NCI-H1048 (cell line): ENCODE measurements around the gene OR10G3.
"Not testable (repeated sequence)": the region's sequence is repeated elsewhere in the genome, so short reads cannot be mapped to it uniquely, and the experiment has no call there.

Experiments used
- DNase-seq: peaks from one replicate; lab custom pipeline; 2025; lab: John Stamatoyannopoulos, UW

Gene OR10G3, protein sequence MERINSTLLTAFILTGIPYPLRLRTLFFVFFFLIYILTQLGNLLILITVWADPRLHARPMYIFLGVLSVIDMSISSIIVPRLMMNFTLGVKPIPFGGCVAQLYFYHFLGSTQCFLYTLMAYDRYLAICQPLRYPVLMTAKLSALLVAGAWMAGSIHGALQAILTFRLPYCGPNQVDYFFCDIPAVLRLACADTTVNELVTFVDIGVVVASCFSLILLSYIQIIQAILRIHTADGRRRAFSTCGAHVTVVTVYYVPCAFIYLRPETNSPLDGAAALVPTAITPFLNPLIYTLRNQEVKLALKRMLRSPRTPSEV

DNA sequence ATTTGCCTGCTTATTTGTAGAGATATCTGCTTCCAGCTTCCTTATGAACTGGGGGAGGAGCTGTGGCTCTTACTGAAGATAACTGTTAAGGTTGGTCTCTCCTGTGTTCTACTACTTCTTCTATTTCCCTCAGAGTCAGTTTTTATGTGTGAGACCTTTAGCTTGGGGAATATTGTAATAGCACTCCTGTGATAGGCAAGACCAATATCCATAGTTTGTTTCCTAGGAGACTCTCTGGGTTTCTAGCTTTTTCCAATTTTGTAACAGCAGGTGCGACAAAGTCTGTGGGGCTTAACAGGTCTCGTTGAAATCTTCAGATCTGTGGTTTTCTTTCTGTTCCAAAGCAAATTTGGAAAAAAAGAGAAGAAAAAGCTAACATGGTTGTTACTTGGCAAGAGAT lies at the start of gene OR10G3:
TSS of gene OR10G3 (minus strand) at position 101 of the 400 bp plus-strand sequence. CDS start 9,332 bp downstream, outside the sequence.
- no peak for DNase-seq

DNA sequence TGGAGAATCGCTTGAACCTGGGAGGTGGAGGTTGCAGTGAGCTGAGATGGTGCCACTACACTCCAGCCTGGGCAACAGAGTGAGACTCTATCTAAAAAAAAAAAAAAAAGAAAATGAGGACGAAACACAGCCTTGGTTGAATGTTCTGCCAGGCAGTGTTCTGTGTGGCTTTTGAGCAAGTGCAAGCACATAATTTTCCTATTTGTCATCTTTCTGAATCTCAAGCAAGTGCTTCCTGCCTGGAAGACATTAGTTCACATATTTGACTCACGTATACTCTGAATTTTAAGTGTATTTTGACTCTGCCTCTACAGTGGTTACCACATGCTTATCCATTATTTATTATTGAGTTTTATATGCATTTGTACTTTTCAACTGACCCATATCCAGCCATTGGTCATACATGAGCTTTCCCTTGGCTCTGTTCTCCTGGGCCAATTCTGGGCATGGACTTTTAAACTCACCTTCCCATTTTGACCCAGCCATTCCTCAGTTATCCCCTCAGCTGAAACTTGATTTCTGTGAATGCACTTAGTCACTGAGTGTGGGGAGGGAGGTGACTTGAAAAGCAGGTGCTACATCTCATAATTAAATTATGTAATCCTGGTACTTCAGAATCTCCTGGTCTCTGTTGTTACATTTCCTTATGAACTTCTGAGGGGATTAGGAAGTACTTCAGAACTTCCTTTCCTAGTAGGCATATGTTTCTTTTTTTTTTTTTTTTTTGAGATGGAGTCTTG lies 46.8 kb upstream of the OR10G3 start:
- no peak for DNase-seq

DNA sequence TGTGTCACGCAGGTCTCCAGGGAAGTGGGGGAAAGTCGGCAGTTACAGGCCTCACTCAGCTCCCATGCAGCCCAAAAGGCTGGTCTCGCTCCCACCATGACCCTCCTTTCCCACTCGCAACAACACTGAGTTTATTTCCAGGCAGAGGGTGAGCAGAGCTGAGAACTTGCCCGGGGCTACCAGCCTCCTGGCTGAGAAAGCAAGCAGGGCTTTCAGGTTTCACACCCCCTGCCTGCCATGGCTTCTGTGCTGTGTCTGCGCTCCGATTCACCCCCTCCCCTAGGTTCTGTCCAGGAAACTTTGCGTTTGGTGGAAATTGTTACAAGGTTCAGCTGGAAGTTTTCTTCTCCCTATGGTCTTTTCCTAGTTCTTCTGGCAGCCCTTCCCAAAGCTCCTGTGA lies 37.7 kb upstream of the OR10G3 start:
- DNase-seq: no peak

DNA sequence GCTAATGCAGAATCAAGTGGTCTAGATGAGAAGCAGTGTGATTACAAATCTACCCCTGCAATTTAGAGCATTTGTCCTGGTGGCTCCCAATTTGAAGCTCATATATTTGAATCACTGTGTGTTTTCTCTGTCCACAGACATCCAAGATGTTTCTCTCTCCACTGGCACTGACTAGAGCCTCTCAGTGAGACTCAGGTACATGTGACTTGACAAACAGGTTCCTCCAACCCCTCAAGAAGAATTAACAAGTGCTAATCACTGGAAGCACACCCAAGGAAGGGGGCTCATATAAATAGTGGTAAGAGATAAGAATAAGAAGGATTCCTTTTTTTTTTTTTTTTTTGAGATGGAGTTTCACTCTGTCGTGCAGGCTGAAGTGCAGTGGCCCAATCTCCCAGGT lies 34.4 kb upstream of the OR10G3 start:
- DNase-seq: no peak

DNA sequence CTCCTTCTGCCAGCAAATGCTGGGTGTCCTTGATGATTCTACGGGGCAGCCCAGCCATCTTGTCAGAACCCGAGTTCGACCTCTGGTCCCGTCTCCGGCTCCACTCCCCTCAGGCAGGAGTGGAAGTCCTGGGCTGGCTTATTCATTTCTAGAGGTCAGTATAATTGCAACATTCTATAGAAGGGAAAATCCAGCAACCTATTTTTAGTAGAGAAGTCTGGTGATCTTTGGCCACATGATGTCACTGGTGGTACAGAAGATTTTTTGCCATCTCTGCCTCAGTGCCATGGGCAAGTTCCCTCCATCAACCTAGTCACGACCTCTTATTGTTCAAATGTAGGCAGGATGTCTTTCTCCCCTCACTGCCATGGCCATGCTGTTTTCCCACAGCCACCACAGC lies 32.4 kb upstream of the OR10G3 start:
- no peak for DNase-seq

DNA sequence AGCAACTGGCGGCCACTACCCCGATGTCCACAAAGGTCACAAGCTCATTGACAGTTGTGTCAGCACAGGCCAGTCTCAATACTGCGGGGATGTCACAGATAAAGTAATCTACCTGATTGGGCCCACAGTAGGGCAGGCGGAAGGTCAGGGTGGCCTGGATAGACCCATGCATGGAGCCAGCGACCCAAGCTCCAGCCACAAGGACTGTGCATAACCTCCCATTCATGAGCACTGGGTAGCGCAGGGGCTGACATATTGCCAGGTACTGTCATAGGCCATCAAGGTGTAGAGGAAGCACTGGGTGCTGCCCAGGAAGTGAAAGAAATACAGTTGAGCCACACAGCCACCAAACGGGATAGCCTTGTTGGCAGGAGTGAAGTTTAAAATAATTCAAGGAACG lies 22.3 kb upstream of the OR10G3 start:
- DNase-seq: not testable (repeated sequence)

DNA sequence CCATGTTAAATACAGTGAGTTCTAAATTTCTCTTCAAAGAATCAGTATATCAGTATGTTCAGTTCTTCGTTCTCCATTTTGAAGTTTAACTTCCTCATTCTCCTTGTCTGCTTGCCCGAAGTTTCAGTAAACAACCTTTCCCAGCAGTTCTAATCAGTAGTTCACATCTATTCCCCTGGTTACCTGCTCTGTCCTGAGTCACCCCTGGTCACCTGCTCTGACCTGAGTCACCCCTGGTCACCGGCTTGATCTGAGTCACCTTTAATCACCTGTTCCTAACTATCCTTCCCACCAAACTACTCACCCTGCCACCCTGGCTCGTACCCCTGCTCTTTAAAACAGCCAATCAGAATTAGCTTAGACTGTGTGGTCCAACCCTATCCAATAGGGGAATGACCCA lies 9.4 kb upstream of the OR10G3 start:
- no peak for DNase-seq

DNA sequence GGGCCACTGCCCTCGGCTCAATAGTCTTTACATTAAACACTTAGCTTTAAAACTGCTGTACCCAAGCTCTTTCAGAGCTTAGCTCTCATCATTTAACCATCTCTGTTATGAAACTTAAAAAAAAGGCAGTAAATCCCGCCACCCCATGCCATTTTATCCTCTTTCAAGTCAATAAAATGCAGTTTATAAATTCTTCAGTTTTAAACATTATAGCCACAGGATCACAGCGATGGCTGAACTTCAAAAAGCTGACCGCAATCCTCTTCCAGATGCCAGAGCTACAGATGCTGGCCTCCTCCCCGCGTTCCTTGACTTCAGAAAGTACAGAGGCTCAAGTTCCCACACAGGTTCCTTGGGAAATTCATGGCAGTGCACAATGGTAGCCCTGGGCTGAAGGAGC lies 4.2 kb downstream of the OR10G3 start:
- no peak for DNase-seq

DNA sequence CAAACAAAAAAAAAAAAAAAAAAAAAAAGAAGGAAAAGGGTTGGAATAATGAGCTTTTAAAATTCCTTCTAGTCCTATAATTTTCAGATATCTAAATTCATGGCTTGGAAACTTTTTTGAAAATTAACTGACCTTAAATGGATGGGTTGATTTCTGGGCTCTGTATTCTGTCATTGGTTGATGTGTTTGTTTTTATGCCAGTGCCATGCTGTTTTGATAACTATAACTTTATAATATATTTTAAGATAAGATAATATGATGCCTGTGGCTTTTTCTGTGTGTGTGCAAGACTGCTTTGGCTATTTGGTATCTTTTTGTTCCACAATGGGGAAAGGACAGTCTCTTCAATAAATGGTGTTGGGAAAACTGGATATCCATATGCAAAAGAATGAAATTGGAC lies 7.3 kb downstream of the OR10G3 start:
- DNase-seq: no peak

DNA sequence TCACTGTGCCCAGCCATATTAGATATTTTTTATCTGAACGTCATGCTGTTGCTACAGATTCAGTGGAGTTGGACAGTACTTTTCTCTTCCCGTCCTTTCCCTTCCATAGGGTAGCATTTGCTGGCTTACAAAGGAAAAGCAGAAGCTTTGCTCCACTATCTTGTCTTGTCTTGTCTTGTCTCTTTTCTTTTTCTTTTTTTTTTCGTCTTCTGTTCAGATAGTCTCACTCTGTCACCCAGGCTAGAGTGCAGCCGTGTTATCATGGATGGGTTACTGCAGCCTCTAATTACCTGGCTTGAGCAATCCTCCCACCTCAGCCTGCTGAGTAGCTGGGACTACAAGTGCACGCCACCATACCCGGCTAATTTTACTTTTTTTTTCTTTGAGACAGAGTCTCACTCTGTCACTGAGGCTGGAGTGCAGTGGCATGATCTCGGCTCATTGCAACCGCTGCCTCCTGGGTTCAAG lies 21.1 kb downstream of the OR10G3 start:
- no peak for DNase-seq

DNA sequence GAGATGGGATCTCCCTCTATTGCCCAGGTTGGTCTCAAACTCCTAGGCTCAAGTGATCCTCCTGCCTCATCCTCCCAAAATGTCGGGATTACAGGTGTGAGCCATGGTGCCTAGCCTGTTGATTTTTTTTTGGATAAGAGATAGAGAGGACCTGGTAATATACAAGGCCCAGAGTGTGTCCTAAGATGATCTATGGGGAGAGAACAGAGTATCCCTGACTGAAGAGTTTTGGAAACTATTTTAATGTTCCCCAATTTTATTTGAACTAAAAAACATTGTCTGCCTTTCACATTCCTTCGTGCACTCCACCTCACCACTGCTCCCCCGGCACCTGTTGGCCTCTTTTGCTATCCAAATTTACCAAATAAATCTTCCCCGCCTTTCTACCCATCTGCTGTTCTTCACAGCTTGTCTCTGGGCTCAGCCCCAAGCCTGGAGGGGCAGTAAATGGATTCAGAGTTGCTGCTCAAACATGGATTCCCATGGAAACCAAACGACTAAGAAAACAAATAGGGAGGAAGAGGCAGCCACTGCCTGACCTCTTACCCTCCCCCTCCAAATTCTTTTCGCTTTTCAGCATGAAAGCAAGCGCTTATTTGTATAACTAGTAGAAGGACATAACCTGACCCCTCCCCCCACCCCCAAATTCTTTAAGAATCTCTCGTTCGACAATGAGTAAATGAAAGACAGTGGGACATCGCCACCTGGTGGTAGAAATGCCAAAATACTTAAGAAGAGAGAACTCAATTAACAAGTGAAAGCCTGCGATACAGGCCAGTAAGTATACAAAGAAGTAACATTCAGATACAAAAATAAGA lies 22.6 kb downstream of the OR10G3 start:
- peak; percentile 45 for DNase-seq

DNA sequence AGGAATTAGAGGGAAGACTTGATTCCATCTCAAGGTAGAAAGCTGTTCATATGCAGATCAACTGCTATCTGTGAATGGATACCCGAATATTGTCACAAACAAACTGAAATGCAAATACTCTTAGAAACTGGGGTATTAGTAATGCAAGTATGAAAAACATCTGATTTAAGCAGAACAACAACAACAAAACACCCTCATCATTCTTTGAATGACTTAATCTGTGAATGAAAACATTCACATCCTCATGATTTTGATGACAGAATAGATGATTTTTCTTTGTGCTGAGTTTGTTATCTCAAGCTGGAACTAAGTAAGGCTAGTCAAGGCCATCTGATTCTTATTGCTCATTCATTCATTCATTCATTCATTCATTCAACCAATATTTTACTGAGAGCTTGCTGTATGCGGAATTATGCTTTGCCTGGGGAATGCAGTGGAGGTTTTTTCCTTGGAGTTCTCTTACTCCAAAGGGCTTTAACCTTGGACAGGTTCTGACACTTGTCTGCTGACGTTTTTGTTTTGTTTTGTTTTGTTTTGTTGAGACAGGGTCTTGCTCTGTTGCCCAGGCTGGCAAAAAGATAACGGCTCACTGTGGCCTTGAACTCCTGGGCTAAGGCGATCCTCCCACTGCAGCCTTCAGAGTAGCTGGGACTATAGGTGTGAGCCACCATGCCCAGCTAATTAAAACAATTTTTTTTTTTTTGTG lies 23.3 kb downstream of the OR10G3 start:
- no peak for DNase-seq

DNA sequence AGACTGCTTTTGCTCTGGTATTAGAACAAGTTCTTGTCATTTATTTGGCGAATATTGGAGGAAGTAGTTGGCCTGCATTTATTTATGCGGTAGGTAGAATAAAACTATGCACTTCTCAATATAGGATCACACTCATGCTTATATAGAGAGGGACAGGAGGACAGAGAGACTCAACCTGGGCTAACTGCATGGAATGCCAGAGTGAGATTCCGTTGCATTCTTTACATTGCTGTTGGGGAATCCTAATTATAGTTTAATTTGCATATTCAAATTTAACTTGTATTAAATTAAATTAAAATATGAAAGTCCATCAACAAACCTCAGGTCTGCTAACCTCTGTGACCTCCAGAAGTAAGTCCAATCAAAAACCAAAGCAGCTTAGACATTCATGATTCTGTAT lies 26.6 kb downstream of the OR10G3 start:
- DNase-seq: no peak

DNA sequence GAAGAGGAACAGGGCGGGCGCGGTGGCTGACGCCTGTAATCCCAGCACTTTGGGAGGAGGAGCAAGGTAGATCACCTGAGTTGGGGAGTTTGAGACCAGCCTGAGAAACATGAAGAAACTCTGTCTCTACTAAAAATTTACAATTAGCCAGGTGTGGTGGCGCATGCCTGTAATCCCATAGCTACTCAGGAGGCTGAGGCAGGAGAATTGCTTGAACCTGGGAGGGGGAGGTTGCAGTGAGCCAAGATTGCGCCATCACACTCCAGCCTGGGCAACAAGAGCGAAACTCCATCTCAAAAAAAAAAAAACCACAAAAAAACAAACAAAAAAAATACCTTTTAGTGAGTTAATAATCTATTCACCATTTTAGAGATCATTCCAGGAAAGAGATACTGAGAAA lies 35.3 kb downstream of the OR10G3 start:
- not testable (repeated sequence) for DNase-seq

DNA sequence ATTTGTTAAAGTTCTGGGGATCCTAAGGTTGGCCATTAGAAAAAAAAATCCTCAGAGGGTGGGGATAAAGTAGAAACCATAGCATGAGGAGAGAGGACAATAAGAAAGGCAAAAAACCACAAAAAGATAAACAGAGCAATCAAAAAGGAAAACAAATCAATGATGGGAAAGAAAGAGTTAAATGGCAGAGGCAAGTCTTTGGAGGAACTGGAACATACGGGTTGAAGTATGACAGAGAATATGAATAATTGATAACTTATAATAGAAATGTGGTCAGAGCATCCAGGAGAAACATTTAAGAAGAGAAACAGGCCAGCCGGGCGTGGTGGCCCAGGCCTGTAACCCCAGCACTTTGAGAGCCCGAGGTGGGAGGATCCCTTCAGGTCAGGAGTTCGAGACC lies 35.9 kb downstream of the OR10G3 start:
- no peak for DNase-seq

DNA sequence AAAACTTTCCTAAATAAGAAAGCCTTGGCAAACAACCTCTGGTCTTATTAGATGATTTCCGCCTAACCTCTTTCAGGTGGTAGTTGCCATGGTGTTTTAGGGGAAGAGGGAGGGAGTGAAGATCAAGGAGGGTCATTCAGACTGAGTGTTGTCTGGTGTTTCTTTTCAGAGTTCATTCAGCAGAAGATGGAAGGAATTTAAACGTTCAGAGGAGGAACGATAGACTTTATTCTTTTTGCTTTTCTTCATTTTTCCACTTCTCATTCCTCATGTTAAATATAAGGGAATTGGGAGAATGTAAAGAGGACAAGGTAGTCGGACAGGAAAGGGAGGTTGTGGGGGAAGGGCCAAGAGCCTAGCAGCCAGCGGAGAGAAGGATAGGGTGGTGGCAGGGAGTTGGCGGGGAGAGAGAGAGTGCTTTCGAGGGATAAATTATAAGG lies 36.3 kb downstream of the OR10G3 start:
- DNase-seq: no peak

DNA sequence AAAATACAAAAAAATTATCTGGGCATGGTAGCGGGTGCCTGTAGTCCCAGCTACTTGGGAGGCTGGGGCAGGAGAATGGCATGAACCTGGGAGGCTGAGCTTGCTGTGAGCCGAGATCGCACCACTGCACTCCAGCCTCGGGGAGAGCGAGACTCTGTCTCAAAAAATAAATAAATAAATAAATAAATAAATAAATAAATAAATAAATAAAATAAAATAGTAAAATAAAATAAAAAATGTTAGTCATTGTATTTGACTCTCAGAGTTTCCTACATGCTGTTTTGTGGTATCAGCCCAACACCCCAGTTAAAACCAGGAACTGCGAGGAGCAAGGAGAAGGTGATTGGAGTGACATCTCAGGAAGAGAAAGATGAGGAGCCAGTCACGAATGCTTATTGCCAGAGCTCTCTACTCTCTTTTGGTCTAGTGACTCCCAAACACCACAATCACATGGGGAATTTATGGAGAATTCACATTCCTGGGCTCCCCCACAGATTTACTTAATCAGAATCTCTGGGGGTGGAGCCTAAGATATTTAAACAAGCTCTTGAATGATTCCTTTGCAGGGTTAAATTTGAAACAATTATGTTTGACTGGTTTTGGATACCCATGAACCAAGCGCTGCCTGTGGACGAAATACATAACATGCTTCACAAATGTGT lies 38.3 kb downstream of the OR10G3 start:
- no peak for DNase-seq

DNA sequence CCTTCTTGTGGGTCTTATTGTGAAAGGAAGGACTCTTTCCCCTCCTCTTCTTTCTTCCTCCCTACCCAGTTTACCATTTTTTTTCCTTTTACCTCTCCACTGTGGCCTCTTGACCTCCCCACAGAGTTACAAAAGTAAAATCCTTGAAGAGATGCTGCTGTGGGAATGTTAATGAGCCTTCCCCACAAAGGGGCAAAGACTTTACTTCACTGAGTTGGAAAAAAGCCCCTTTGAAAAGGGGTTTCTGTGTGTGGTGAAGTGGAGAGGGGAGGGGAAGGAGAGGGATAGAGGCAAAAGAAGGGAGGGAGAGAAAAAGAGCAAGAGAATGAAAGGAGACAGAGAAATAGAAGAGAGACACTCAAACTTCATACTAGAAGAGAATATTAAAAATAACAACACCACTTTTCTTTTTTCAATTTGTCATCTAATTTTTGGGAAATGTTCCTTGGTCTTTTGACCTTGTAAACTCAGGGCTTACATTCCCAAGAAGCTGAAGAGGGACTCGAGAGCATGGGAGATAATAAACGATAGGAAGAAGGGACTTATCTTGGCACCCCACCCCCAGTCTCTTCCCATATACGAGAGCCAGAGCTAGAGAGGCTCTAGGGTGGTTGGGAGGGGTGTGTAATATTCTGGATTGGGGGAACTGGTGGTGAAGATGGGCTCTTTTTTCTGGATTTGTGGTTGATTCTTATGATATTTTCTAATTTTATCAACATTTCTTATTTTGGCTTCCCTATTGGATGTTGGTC lies 40.5 kb downstream of the OR10G3 start:
- DNase-seq: no peak

DNA sequence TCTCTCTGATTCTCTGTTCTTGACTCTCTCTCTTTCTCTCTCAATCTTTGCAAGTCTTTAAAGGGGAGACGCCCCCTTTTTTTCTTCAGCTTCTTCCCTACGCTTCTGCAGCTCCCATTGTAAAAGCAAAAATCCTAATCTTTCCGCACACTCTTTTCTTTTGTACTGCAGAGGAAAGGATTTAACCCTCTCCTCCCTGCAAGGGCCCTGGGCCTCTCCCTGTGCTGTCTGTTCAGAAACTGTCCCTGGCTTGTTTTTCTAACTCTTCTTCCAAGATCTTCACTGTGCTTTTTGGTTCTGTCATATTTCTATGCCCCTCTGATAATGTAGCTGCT lies 42.8 kb downstream of the OR10G3 start:
- DNase-seq: no peak

DNA sequence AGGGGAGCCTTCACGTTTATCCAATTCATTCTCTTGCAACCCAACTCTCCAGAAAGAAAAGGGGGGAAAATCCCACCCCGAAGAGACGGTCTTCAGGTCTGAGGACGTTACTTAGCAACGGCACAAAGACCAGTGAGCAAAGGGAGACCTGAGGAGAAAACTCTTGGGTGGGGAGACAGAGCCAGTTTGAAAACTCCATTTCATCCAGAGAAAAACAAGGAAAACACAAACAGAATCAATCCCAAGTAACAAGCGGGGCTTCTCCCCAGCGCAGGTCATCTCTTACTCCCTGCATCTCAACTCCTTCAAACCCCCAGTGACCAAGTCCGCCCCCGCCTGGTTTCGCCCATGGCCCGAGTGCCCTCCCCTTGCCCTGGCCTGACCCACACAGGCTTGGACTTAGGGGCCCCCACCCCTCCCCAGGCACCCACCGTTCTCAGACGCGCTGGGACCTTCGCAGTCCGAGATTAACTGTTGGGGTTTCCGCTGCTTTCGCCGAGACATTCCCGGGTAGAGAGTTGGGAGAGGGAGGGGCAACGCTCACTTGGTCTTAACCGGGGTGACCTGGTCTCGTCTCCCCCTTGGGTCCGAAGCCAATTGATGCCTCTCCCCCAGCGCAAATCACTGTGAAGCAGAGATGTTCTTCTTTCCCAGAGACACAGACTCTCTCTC lies 43.3 kb downstream of the OR10G3 start:
- no peak for DNase-seq
